Stimulated activated CD8-positive, alpha-beta memory T cell treated with anti-CD3 and anti-CD28 coated beads, Interleukin-7, amount 100 ng/mL, for 4 hours (primary cell): ENCODE measurements around the gene NDRG2.
"Not testable (repeated sequence)": the region's sequence is repeated elsewhere in the genome, so short reads cannot be mapped to it uniquely, and the experiment has no call there.

Source experiments
- DNase-seq, 2 donors: peaks; one replicate each; pipeline ENCODE4 v3.0.0-alpha.2; 2020; ENCODE audit warnings: low read depth in 2 of 2

NDRG2 gene

GRCh38 chr14:21009721-21010120 is 15.1 kb downstream of the NDRG2 start:
- DNase-seq = not testable (repeated sequence)

- no peak for DNase-seq
Measured at GRCh38 chr14:21003788-21004346, 21.0 kb downstream of the NDRG2 start.

- no peak for DNase-seq
Measured at GRCh38 chr14:21001218-21001617, 23.6 kb downstream of the NDRG2 start.

GRCh38 chr14:20999591-20999990 is 25.3 kb downstream of the NDRG2 start:
- no peak for DNase-seq

GRCh38 chr14:20998674-20999366 is 26.0 kb downstream of the NDRG2 start, which contains the start of gene SLC39A2:
Gene SLC39A2, plus strand, starts transcription at chr14:20999293. Its CDS starts 154 bp downstream, at chr14:20999447.
- DNase-seq = no peak

- DNase-seq = no peak
Measured at GRCh38 chr14:20998139-20998538, 26.7 kb downstream of the NDRG2 start.

GRCh38 chr14:20997564-20997963 is 27.3 kb downstream of the NDRG2 start:
- DNase-seq = no peak

- no peak for DNase-seq
Measured at GRCh38 chr14:20997115-20997514, 27.7 kb downstream of the NDRG2 start.

- DNase-seq = no peak
Measured at GRCh38 chr14:20996521-20996920, 28.3 kb downstream of the NDRG2 start.

- peak; percentile 71 to 77 for DNase-seq
Measured at GRCh38 chr14:20989787-20990600, 34.9 kb downstream of the NDRG2 start, which contains the start of gene METTL17. Gene METTL17, plus strand, starts transcription at chr14:20989980. Its CDS starts 23 bp downstream, at chr14:20990003.

- DNase-seq = no peak
Measured at GRCh38 chr14:20989471-20989786, 35.4 kb downstream of the NDRG2 start.

- no peak for DNase-seq
Measured at GRCh38 chr14:20988717-20989470, 36.0 kb downstream of the NDRG2 start.

- DNase-seq = no peak
Measured at GRCh38 chr14:20986811-20987210, 38.0 kb downstream of the NDRG2 start.

GRCh38 chr14:20985650-20986049 is 39.2 kb downstream of the NDRG2 start:
- not testable (repeated sequence) for DNase-seq

- no peak for DNase-seq
Measured at GRCh38 chr14:20982646-20983369, 42.1 kb downstream of the NDRG2 start.

GRCh38 chr14:20980906-20981305 is 44.0 kb downstream of the NDRG2 start:
- no peak for DNase-seq

GRCh38 chr14:20978687-20979086 is 46.2 kb downstream of the NDRG2 start:
- DNase-seq = no peak

GRCh38 chr14:20976291-20976690 is 48.6 kb downstream of the NDRG2 start:
- no peak for DNase-seq

- no peak for DNase-seq
Measured at GRCh38 chr14:20973501-20973900, 51.4 kb downstream of the NDRG2 start.

GRCh38 chr14:20971705-20972021 is 53.2 kb downstream of the NDRG2 start:
- DNase-seq = no peak

GRCh38 chr14:20970983-20971704 is 53.7 kb downstream of the NDRG2 start:
- DNase-seq = peak; percentile 36 to 63
